Superior temporal gyrus (tissue), 1 donor: ENCODE measurements around the gene IVL.

ENCODE experiments used
- DNase-seq: peaks from one replicate; pipeline ENCODE4 v3.0.0-alpha.2; 2016; ENCODE audit errors: extremely low spot score

IVL gene

DNA sequence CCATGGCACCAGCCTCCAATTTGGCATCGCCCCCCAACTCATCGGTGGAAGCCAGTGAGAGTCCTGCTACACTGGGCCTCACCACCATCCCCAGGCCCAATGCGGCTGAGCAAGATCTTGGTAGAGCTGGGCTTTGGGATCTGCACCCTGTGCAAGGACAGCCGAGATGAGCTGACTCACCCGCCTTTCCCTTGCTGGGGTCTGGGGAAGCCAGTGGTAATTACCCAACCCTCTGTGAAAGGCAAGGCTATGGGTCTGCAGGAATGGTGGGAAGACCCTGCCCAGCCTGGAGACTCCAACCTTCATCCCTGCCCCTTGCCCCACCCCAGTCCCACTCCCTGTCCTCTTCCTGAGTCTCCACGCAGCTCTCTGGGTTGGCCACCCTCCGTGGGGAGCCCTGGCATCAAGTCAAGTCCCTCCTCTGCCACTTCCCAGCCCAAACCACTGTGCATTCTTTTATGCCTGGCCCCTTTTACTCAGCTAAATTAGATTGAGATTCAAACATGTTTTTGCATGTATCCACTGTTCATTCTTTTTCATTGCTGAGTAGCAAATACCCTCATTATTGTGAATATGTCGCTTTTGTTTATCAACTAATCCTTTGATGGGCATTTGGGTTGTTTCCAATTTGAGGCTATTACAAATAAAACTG lies 21.5 kb upstream of the IVL start:
- DNase-seq, result no peak

GRCh38 chr1:152888126-152888525 lies 20.2 kb upstream of the IVL start:
- no peak for DNase-seq

- DNase-seq, result no peak
Measured at GRCh38 chr1:152899027-152899426, 9.3 kb upstream of the IVL start.

DNA sequence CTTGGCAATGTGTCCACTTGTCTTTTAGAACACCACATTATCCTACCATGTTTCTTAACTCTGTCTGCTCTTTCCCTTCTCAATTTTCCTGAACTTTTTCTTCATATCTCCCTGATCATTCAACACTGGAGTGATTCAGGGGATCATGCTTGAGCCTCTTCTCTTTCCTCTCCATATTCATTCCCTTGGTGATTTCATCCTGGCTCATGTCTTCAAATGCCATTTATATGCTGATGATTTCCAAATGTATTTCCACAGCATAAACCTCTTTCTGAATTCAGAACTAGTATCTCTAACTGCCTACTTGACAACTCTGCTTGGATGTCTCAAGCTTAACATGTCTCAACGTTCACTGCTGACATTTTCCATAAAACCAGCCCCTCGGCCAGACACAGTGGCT lies 8.5 kb upstream of the IVL start:
- DNase-seq, result no peak

GRCh38 chr1:152901631-152902030 lies 6.7 kb upstream of the IVL start:
- no peak for DNase-seq

- DNase-seq, result no peak
Measured at GRCh38 chr1:152902636-152903035, 5.7 kb upstream of the IVL start.

DNA sequence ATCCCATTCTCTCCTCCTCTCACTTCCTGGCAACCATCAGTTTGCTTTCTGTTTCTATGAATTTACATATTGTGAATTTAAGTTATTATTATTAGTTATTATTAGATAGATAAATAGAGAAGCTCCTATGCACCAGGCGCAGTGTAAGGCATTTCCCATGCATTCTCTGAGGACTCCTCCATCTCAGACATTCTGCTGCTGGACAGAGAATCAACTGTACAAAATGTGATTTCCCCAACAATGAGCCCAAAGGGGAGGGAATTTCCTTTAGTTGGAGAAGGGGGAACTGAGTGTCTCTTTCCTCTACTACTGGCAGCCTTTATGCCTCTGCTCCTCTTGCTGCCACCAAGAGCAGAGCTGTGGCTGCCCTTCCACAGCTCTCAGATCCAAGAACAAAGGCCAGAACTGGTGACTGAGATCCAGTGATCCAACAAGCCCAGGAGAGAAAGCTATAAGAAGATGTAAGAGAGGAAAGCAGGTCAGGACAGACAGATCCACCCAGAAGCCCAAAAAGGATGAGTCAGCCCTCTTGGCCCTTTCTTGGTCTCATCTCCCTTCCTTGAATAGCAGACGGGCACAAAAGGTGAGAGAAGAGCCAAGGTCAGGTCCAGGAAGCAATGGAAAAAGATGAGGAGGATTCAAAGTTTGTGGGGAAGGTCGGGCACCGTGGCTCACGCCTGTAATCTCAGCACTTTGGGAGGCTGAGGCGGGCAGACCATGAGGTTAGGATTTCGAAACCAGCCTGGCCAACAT lies 3.5 kb upstream of the IVL start:
- no peak for DNase-seq

- DNase-seq, result no peak
Measured at GRCh38 chr1:152906023-152906565, 2.3 kb upstream of the IVL start.

DNA sequence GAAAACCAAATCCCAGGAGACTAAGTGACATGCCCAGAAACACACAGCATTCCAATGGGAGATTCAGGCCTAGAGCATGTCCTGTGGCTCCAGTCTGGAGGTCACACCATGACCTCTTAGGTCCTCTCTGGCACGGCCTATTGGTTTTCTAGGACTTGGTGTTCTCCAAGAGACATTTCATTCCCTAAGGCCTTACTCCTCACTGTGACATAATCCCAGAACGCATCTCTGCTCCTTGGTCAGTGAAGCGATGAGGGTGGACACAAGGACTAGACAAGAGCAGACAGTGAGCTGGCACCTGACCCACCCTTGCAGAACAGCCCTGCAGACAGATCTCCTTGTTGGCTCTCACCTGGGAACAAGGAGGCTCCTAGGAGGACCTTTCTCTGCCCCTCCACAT lies 860 bp downstream of the IVL start:
- no peak for DNase-seq

DNA sequence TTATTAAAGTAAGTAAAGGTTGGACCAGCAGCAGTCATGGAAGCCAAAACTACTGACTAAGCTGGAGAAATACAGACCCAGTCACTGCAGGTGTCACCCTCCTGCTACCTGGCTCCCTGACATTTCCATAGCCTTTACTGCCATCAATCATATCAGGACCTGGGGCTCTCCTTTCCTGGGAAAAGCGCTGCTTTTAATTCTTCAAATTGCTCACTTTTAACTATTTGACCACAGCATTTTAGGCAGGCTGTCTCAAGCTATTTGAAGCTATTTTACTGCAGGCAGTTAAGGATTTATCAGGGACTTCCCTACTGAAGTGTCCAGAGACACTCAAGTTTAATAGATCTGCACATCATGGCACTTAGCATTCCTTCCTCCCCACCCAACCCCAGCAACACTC lies 4.1 kb downstream of the IVL start:
- no peak for DNase-seq

DNA sequence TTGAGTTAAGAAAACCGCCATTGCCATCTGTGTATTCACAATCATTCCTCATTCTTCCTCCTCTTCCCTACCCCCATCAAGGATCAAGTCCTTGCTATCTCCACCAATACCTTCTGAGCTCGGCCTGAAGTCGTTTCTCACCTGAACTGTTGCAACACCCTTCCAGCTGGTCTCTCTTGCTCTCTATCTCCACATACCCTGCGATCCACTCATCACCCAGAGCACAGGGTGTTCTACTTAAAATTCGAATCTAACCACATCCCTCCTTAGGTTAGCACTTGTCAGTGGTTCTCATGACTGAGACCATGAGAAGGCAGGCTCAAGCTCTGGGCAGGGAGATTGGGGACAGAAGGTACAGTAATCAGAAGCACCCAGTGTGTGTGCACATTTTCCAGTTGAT lies 4.6 kb downstream of the IVL start:
- DNase-seq, result no peak

DNA sequence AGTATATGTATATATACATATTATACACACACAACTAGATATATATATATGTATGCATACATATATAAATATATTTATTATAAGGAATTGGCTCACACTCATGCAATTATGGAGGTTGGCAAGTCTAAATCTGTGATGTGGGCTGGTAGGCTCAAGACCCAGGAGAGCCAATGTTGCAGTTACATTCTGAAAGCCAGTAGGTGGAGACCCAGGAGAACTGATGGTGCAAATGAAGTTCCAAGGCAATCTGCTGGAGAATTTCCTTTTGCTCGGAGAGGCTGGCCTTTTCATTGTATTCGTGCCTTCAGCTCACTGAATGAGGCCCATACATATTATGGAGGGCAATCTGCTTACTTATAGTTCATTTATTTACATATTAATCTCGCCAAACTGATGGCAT lies 9.4 kb downstream of the IVL start:
- no peak for DNase-seq

DNA sequence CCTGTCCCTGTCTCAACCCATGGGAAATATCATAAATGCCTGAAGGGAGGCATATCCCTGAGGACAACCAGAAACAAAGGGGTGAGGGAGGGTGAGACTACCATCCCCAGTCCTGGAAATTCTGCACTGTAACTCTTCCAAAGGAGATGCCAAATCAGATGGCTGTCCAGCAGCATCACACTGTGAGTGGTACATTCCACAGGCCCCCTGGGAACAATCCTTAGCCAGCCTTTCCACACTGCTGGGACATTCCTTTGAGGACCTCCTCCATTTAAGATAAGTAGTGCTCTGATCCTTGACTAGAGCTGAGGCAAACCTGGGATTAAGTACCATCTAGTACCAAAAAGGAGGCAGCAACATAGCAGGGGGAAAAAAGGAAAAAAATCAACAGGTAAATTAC lies 10.7 kb downstream of the IVL start:
- DNase-seq, result no peak

GRCh38 chr1:152924191-152924590 lies 15.8 kb downstream of the IVL start:
- no peak for DNase-seq

DNA sequence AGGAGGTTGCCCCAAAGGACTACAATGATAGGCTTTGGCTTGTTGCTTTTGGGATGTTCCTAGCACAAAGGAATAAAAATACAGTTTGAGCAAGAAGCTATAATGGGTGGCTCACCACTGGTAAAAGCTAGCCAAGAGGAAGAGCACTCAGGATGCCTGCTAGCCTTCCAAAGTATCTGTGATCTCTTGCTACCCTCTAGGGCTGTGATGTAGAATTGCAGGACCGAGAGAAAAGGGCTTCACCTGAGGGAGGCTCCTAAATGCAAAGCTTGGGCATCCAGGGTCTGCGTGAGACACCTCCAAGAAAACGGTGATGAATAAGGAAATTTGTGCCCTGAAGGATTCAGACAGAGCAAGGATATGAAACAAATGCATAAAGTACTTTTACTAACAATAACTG lies 17.7 kb downstream of the IVL start:
- DNase-seq, result no peak

- DNase-seq, result no peak
Measured at GRCh38 chr1:152928671-152929070, 20.3 kb downstream of the IVL start.

DNA sequence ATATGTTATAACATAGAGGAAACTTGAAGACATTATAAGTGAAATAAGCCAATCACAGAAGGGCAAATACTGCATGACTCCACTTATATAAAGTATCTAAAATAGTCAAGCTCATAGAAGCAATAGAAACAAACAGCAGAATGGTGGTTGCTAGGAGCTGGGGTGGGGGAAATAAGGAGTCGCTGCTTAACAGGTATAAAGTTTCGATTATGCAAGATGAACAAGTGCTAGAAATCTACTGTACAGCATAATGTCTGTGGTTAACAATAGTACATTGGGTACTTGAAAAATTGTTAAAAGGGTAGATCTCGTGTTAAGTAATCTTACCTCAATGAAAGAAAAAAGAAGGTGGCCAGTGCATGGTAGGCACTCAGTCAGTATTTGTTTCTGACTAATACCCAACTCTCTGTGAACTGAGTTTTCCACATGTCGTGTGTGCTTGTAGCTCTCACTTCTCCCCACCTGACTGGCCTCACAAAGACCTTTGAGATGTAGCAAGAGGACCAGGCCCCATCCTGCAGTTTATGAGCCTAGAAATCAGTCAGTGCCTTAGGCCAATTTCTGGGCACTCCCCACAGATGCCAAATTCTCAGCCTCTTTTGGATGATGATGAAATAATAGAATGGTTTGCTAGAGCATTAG lies 23.9 kb downstream of the IVL start:
- DNase-seq, result no peak

GRCh38 chr1:152933196-152933595 lies 24.9 kb downstream of the IVL start:
- no peak for DNase-seq

DNA sequence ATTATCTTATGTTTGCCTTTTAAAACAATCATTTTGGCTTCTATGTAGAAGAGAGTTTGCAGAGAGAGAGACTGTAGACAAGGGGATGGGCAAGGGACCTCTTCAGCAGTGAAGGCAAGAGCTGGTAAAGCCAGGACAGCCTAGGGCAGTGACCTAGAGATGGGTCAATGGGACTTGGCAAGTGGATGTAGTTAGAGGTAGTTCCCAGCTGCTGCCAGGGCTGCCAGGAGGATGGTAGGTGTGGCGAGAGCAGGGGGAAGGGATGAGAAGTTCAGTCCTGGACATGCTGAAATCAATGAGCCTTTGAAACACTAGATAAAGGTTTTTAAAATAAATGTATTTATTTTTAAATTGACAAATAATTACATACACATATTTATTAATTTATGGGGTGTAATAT lies 32.3 kb downstream of the IVL start:
- no peak for DNase-seq

GRCh38 chr1:152941037-152941711 lies 32.8 kb downstream of the IVL start:
- DNase-seq, result no peak

- no peak for DNase-seq
Measured at GRCh38 chr1:152942161-152942560, 33.8 kb downstream of the IVL start.

- no peak for DNase-seq
Measured at GRCh38 chr1:152946248-152946647, 37.9 kb downstream of the IVL start.
